HuH-7 (cell line): ENCODE results near the gene ZNF750.

Experiments
- DNase-seq: peaks from one replicate; pipeline ENCODE4 v3.0.0; 2011; ENCODE audit warnings: low spot score

The ZNF750 gene

DNA sequence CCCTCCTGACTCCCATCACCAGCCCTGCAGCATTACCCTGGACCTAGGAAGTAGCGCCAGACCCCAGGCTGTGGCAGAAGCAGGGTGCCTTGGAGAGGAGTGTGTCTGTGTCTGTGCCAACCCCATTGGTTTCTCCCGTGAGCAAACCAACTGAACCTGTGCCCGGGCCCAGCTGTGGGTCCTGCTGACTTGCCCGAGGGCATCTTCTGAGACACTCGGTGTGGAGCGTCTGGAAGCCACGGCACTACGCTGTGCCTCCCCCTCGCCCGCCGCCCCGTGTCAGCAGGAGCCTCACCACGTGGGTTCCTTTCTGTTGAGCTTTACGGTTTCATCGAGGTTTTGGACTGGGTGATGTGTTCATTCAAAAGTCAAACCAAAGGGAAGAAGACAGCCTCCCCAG is 27.8 kb downstream of the ZNF750 start:
- no peak for DNase-seq

DNA sequence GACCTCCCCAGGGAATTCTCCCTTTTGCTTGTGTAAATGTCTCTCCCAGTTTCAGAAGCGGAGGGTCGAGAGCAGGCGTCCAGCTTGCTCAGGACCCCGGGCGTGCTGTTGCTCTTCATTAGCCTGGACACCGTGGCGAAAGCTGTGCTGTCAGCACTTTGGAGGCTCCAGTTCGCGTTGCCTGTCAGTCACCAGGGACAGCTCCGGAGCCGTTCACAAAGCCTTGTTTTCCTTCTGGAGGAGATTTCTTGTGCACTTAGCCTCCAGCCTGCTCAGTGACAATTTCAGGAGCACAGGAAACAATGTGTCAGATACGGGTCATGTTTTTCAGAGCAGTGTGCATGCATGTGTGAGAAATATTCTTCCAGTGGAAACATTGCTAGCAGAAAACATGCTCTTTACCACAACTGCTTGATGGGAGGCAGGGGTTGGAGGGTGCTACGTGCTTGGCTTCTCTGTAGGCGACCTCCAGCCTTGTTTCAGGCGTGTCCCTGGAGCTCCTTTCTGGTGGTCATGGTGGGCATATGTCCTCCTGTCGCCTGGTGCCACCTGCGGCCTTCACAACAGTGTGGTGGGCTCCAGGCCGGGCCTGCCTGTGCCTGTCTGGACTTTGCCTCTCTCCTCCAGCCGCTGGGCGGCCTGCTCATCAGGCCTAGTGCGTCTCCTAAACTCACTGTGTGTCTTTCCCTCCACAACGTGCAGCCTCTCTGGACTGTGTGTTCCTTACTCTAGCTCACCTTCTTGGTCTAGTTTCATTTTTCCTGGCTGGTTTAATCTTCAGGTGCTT is 29.0 kb downstream of the ZNF750 start:
- DNase-seq: no peak

DNA sequence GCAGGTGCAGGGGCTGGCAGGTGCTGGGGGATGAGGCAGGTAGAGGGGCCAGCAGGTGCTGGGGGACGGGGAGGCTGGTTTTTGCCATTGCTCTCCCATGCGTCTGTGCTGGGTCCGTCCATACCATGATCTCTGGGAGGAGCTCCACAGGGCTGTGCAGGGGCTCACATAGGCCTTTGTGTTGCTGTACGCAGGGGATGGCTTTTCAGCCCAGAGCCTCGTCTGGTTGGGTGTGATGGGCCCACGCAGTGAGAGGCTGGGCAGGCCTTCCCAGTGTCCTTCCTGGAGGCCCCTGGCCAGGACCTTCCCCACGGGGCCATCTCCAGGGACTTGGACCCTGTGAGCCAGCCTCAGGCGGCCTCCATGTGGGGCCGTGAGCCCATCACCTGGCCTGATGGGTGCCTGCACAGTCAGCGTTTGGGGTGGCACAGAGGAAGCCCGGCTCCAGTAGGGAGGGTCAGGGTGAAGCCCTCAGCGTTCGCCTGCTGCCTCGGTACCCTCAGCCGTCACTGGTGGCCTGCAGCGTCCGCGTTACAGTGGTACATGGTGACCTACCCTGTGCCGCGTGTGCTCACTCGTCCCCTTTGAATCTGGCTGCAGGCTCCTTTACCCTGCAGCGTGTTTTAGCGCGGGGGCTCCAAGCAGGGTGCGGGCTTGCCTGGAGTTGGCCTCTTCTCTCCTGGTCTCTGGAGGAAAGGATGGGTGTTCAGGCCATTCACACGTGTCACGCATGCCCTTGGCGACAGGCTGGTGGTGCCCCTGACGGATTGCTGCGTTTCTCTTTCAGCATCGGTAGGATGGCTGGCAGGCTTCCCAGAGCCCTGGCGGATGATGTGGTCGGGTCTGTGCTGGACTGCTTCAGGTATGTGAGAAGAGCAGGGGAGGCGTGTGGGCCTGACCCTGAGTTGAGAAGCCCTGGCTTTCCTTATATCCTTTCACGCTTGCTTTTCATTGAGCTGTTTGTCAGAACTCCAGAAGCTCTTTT is 30.6 kb downstream of the ZNF750 start:
- DNase-seq: no peak

DNA sequence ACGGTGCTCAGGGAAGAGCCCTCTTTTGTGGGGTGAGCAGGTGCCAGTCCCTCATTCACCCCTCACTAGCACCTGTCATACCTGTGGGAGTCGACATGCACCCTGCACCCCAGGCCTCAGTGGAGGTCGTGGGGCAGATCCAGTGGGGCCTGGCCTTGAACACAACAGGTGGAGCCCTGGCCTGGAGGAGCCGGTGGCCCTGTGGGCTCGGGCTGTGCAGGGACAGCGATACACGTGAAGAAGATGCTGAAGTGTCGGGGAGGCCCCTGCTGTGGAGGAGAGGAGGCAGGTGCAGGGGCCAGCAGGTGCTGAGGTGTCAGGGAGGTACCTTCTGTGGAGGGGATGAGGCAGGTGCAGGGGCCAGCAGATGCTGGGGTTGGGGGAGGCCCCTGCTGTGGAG is 31.8 kb downstream of the ZNF750 start:
- no peak for DNase-seq

DNA sequence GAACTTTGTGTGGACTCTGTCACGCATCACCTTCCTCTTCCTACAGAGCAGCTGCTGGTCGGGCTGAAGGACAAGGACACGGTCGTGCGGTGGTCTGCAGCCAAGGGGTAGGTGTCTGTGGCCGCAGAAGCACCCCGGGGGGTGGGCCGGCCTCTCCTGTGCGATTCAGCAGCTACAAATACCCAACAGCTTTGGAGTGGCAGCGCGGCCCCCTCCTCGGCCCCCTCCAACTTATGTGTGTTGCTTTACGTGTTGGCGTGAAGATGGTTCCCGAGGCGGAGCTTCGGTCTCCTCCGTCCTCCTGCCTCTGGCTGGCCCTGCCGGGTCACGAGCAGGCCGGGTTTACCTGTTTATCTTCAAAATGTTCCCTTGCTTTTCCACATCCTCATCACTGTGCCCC is 32.3 kb downstream of the ZNF750 start:
- DNase-seq: no peak

DNA sequence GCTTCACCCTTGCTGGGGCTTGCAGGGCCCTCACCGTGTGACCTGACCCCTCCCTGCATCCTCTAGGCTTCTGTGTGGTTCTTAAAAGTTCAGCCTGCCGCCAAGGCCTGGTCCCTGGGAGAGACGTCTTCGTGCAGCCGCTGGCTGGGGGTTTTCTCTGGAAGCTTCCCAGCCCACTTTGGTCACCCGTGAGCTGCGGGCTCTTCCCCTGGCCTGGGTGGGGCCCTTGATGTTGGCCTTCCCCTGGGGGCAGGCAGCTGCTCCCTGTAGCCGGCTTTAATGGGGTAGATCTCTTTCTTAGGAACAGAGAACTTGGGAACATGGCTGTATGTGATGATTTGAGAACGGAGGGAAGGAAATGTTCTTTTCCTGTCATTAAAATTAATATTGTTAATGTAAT is 32.7 kb downstream of the ZNF750 start:
- no peak for DNase-seq

DNA sequence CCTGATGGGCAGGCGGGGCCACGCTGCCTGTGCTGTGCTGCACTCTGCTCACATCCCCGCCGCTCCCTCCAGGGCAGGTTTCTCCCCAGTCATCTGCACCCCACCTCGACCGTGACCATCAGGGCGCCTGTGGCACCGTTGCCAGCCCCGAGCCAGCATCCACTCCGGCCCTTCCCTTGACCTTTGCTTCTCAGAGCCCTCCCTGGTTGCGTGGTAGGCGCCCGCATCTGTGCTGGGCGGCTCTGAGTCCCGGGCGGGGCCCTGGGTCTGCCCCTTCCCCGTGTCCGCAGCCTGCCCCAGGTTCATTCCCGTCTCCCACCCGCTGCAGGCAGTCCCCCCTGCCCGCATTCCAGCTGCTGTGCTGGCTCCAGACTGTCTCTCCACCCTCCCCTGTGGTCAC is 33.2 kb downstream of the ZNF750 start:
- no peak for DNase-seq

DNA sequence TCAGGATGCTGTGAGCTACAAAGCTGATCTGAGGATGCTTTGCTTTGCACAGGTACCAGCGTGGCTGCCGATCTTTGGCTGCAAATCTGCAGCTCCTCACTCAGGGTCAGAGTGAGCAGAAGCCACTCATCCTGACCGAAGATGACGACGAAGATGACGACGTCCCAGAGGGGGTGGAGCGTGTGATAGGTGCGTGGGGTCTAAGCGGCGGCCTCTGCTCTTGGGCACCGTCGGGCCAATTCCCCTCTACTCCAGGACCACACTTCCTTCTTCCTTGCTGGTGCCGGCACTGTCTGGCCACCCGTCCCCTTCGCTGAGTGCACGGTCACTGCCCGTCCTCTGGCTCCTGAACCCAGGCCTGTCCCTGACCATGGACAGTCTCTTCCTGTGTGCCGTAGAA is 34.0 kb downstream of the ZNF750 start:
- no peak for DNase-seq

DNA sequence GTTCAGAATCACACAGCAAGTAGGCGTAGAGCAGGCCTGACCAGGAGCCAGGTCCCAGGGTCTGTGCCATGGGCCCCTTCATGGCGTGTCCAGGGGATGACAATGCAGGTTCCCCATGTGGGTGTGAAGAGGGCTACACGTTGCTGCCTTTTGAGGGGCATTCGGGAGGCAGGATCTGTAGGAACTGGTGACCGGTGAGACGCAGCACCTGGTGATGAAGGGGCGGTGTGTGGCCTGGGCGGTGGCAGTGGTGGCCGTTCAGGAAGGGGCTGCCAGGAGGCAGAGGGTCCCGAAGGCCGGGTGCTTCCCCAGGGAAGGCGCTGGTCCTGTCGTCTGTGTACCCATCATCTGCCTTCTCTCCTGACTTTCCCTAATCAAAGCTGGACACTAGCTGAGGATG is 34.6 kb downstream of the ZNF750 start:
- DNase-seq: no peak

DNA sequence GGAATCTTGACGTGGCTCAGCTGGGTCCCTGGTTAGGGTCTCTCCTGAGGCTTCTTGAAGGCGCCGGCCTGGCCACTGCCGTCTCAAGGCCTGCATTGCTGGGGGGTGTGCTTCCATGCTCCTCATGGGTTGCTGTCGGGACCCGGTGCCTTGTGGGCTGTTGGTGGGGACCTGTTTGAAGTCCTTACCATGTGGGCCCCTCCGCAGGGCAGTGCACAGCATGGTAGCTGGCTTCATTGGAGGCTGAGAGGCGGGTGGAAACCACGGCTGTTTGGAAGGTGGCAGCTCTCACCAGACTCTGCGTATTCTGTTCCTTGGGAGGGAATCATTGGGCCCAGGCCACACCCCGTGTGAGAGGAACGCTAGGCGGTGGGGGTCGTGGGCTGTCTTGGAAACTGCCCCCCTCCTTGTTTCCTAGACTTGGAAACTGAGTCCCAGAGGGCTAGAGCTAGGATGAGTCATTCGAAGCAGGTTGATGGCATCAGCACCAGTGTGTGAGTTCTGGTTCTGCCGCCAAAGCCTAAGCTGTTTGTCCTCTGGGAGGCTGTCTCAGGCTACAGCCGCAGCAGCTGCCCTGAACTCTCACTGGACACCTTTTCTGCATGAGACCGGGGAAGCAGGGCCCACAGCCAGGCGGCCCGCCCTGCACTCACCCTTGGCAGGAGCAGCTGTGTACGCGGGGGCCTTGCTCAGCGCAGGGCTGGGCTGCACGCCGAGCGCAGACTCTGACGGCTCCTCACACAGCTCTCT is 35.2 kb downstream of the ZNF750 start:
- DNase-seq: no peak

DNA sequence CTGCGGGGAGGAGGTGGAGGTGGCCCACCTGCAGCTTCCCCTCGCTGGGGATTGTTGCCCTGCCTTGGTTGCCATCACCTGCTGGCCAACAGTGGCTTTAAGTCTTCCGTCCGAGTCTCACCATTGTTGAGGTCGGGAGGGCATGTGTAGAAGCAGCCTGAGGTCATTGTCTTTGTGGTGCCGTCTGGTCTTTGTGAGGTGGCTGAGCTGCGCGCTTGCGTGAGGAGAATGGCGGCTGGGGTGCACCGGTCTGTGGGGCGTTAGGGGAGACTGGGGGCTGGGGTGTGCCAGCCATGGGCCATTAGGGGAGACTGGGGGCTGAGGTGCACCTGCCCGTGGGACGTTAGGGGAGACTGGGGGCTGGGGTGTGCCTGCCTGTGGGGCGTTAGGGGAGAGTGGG is 36.2 kb downstream of the ZNF750 start:
- DNase-seq: no peak

DNA sequence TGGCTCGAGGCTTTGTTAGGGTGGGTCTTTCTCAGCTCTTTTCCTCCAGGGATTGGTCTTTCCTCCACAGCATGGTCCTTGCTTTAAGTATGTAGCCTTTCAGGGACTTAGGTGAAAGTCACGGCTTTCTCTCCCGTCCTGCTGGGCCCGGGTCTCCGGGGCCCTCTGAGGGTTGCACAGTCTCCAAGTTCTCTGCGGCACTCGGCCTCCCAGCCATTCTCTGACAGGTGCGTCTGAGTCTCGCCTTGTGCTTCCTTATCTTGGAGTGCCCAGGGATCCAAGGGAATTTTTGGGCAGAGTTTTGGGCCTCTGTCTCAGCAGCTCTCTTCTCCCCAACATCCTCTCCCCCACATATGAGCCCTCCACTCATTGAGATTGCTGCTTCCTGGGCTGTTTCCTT is 36.6 kb downstream of the ZNF750 start:
- no peak for DNase-seq

DNA sequence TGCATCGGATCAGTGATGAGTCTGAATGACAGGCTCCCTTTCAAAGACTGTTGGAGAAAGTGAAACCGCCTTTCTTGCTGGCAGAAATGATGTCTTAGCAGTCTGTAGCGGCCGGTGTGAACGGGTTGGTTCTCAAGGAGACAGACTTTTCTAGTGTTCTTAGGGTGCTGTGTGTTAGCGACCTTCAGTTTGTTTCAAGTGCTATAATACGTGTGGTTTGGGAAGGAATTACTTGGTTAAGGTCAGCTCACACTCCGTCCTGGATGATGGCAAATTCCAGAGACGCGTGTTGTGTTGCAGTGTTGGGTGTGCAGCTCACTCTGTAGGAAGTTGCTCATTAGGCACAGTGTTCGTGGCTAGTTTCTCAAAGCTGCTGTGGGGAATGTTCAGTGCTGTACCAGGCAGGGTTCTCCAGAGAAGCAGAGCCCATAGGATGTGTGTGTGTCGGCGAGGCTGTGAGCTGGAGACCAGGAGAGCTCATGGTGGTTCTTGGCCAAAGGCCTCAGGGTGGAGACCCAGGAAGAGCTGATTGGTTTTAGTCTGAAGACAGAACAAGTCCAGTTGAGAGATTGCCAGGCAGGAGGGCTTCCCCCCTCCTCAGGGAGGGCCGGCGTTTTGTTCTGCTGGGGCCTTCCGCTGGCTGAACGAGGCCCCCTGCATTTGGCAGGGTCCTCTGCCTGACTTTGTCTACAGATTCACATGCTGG is 37.6 kb downstream of the ZNF750 start:
- DNase-seq: no peak

DNA sequence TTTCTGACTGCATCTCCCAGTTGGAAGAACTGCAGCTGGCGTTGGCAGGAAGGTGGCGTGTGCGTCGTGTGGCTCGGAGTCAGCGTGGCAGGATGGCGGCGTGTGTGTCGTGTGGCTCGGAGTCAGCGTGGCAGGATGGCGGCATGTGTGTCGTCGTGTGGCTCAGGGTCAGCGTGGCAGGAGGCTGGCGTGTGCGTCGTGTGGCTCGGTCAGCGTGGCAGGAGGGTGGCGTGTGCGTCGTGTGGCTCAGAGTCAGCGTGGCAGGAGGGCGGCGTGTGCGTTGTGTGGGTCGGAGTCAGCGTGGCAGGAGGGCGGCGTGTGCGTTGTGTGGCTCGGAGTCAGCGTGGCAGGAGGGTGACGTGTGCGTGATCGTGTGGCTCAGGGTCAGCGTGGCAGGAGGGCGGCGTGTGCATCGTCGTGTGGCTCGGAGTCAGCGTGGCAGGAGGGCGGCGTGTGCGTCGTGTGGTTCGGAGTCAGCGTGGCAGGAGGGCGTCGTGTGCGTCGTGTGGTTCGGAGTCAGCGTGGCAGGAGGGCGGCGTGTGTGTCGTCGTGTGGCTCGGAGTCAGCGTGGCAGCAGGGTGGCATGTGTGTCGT is 38.3 kb downstream of the ZNF750 start:
- DNase-seq: no peak

DNA sequence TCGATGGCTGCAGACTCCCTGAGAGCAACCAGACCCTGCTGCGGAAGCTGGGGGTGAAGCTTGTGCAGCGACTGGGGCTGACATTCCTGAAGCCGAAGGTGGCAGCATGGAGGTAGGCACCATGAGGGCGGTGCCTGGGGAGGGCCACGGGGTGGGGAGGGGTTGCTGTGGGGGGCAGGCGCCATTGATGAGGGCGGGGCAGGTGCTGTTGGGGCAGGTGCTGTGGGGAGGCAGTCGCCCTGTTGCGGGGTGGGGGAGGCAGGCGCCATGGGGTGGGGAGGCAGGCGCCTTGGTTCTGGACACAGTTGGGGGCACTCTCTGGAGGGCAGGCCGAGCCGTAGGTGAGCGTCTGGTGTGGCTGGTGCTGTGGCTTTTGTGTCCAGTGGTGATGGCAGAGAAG is 38.9 kb downstream of the ZNF750 start:
- no peak for DNase-seq

DNA sequence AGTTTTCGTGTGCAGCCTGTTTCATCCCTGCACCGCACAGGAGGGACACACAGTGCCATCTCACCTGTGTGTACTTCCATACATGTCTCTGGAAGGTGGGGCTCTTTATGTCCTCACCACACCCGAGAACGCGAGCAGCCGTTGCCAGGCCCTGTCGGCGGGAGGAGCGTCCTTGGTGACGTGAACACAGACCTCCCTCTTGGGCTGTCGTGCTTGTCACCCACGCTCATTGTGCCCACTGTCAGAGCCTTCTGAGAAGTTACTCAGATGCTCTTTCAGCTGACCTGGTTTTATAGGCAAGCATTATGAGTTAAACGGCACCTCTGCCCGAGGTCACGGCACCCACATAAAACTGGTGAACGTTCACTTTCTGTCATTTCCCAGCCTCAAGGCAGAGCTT is 40.2 kb downstream of the ZNF750 start:
- DNase-seq: no peak

DNA sequence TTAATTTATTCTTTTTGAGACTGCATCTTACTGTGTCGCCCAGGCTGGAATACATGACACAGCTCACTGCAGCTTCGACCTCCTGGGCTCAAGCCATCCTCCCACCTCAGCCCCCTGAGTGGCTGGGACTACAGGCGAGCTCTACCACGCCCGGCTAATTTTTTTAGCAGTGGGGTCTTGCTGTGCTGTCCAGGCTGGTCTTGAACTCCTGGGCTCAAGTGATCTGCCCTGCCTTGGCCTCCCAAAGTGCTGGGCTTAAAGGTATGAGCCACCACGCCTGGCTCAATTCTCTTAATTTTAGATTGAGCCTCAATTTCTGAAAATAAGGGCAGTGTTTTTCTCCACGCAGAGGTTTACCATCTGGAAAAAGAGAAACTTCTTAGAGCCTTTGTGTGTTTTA is 41.1 kb downstream of the ZNF750 start:
- DNase-seq: no peak

DNA sequence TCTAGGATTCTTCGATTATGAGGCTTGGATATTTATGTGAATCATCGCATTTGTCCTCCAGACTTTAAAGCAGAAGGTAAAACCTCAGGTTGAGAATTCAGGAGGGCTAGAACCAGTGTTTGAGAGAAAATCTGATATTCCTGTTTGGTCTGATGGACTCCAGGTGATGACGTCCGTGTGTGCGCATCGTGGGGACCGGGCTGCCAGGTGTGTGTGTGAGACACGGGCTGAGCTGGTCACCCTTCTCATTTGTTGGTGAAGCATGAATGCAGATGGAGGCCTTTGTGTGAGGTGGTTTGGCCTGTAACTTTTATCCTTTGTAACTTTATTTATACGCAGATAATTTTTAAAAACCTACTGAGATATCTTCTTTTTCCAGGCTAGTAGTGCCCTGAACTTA is 42.8 kb downstream of the ZNF750 start:
- no peak for DNase-seq

DNA sequence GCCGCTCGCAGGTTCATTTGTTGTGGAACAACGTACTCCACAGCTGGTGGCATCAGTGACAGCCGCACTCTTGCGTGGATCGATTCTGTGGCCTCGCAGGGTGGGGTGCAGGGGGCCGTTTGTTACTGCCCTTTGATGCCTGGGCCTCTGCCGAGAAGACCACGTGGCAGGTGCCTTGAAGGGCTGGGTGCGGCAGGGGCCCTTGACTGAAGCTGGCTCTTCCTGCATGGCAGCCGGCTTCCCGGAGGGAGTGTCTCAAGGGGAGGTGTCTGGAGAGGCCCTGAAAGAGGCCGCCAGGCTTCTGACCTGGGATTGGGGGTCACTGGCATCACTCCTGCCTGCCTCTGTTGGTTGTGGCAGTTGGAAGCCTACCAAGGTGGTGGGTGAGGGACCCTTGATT is 44.2 kb downstream of the ZNF750 start:
- no peak for DNase-seq

DNA sequence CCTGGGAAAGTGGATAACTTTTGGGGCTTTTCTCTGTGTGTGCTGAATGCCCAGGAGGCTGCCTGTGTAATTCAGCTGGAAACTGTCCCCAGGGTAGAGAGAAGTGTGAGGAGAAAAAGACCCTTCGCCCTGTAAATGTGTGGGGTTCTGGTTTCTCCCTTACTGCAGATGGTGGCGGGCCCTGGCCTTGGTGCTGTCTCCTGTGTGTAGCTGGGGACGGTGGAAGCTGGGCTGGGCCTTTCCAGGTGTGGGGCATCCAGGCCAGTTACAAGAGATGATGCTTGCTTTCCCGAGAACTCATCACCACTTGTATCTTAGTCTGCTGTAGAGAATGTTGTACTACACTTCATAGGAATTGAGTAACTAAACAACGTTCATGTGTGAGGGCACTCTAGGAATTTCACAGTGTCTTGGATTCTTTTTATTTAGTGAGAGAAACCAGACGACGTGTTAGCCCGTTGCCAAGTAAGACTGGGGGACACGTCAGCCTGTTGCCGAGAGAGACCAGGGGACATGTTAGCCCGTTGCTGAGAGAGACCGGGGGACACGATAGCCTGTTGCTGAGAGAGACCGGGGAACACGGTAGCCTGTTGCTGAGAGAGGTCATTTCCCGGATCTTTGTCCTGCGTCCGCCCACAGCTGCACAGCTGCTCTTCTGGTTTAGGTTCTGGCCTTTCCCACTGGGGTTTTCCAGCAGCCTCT is 44.9 kb downstream of the ZNF750 start:
- no peak for DNase-seq
